HG03469 (cell line): ENCODE measurements around the gene SPAG17.

Experiments used
- ATAC-seq: cut with Tn5 transposase; IDR thresholded peaks from one replicate; pipeline ENCODE4 v1.9.1; 2021; ENCODE audit warnings: mild to moderate bottlenecking, moderate library complexity, moderate number of reproducible peaks; ENCODE audit not compliant: unreplicated experiment

Gene SPAG17

DNA sequence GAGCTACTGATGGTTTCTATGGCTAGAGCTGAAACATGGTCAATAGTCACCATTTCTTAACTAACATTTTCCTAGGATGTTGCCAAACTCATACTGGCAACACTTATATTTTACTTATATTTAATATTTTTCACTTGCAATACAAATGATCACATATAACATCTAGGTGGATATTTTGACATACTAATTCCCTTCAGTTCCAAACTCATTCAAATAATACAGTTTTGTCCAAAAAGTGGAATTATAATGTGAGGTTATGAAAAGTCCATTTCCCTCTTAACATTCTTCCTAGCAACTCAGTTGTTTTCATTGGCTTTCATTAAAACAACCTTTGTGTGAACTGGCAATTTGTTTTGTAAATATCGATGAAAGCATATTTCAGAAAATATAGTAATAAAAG lies 16.0 kb downstream of the SPAG17 start:
- no peak for ATAC-seq

DNA sequence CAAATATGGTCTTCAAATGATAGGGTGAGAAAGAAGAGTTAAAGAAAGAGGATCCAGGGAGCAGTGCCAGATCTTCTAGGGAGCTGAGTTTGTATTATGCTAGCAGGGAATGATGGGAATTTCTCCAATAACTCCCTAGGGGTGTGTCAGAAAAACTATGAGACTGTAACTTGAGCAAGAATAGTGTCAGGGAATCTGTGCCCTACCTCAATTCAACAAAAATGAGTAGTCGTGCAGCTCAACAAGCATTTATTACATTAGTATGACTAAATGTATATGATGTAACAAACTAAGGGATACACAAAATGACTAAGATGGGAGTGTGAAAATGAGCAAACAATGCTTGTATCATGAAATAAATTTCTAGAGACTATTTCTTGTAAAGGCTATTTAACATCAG lies 24.2 kb downstream of the SPAG17 start:
- no peak for ATAC-seq

DNA sequence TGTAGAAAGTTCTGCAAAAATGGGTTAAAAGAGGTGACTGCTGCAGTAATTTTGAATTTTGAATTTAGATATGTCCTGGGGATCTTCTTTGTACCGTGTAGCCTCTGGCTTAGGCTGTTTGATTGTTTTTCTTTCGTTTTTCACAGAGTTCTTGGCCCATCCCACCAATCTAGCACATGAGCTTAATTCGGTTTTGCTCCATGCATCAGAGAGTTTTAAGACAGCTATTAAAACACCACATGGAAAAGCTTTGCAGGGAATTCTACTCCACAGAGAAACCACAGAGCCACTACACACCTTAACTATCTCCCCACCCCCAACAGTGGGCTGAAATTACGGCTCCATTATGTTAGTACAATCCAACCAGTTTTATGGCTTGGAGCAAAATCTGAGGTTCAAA lies 25.5 kb downstream of the SPAG17 start:
- ATAC-seq, result no peak

DNA sequence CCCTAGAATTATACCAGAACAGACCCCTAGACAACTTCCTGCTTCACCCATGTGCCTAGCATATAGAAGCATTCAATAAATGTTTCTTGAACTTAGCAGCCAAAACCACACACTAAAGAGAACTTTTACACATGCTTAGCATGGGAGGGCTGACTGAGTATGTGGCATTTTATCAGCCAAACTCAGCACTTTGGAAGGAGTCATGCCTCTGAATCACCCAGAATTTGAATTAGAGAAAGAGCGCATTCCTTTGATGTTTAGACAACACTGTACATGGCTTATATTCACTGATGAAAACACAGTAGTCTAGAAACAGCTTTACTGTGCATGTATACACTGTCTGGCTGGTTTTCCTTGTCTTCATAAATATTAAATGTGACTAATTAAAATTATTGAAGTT lies 26.1 kb downstream of the SPAG17 start:
- no peak for ATAC-seq

DNA sequence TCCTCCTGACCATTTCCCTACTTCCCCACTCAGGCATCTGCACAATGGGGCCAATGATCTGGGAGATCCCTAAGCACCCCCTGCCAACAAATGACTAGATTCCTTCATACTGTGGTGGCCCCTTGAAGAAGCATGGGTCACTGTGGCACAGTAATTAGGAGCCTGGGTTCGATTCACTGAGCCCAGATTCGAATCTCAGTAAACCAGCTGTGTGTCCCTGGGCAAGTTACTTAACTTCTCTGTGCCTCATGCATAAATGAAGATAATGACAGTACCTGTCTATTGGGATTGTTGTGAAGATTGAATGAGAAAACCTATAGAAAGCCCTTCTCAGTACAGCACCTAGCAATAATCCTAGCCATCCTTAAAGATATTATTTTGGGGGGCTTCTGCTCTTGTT lies 27.5 kb downstream of the SPAG17 start:
- no peak for ATAC-seq

DNA sequence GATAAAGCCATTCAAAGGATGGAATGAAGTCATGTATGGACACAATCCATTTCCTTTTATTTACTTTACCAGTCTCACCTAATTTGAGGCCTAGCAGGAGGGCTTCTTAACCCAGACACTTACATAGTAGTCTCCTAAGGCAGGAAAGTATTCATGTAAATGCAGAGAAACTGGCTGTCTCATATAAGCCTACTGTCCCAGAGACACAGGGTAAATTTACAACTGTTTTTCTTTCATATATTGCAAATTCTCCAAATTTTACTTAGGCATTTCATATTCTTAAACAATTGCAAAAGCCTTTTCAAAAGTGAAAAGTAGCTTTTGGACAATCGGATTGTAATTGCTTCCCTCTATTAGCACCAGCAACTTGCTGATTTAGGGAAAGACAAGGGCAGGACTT lies 29.9 kb downstream of the SPAG17 start:
- ATAC-seq, result no peak

DNA sequence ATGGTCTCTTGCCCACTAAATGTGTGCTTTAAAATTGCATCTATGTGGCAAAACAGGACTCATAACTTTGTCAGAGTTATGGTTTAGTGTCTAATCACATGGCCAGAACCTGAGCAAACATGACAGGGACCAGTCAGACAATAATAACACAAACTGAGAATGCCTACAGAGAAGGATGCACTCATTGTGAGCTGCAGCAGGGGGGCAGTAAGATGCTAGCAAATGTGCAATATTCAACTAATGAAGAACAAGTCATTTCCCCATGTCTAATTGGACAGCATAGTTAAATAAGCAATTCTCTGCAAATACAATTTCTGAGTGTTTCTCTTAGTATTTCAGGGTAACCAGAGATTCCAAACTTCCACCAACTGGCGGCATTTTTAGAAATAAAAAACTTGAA lies 30.8 kb downstream of the SPAG17 start:
- ATAC-seq, result no peak

DNA sequence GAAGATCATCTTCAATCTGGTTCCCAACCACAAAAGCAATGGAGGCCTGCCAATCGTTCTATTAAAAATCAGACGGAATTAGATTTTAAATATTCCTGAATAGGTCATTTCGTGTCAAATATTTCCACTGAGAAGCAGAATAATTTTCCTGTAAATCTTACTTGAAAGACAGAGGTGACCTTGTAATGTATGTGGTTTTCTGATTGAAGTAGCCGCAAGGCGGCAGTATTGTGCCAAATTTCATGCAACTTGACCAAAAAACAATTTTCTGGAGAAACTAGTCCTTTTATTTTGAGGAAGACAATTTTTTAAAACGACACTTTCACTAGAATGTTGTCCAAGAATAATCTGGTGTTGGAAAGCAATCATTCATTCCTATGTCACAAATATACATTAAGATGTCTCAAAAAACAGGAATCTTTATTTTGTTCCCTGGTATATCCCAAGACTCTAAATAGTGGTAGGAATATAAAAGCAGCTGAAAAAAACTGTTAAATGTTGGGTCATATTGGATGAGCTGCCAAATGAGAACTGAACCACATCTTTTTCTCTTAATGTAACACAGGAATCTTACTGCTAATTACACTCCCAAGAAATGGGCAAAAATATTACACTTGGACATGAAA lies 33.6 kb downstream of the SPAG17 start:
- ATAC-seq, result no peak

DNA sequence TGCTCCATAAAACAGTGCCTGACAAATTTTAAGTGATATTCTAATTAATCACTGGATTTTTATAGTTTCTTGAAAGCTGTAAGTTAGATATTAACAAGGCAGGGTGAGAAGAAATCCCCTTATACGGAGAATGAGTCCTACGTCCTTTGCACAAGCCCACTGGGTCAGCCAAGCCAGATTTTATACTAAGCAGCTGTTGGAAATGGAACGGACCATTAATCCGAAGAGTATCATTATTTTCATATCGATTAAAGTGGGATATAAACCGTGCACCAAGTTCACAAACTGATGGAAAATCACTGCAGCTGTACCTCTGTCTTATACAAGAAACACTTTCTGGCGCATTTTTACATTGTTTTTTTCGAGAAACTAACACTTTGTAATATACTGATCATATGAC lies 35.2 kb downstream of the SPAG17 start:
- ATAC-seq, result no peak

DNA sequence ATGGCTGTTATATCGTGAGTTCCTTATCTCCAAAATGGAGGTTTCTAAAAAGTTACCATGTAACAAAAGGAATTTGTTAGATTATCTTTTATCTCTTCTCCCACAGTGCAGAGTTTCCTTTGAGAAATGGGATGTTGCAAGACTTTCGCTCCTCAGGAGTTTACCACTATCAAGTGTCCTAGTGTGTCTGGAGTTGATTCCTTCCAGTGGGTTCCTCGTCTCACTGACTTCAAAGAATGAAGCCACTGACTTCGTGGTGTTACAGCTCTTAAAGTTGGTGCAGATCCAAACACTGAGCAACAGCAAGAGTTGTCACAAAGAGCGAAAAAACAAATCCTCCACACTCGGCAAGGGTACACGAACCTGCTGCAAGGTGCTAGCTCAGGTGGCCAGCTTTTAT lies 37.0 kb downstream of the SPAG17 start:
- no peak for ATAC-seq

DNA sequence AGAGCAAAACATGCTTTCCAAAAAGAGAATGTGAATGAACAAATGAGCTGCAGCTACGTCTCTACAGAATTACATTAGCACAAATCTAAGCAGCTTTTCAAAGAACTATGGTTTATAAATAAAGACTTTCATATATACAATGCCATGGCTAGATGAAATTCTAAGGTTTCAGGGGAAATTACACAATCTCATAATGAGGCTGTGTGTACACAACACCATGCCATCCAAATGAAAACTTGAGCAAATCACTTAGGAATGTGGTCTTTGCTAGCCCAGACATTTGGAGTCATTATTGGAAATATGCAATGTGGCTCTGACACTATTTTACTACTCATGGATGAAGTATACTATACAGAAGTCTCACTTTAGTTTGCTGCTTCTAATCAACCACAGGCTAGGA lies 37.5 kb downstream of the SPAG17 start:
- ATAC-seq, result no peak

DNA sequence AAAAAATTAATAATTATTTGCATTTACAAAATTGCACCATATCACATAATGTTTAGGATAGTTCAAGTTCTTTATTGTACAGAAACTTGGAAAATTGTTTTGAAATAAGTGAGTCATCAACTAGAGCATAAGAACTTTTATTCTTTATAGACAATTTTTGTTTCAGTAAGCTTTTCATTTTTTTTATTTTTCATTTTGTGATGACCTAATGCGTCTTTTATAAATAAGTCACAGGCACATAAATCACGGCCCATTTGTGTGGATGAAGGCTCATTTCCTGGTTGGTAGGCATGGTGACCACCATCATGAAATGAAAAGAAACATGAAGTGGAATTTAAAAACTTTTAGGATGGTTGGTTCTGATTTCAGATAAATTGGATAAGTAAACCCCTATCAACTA lies 39.3 kb downstream of the SPAG17 start:
- no peak for ATAC-seq

DNA sequence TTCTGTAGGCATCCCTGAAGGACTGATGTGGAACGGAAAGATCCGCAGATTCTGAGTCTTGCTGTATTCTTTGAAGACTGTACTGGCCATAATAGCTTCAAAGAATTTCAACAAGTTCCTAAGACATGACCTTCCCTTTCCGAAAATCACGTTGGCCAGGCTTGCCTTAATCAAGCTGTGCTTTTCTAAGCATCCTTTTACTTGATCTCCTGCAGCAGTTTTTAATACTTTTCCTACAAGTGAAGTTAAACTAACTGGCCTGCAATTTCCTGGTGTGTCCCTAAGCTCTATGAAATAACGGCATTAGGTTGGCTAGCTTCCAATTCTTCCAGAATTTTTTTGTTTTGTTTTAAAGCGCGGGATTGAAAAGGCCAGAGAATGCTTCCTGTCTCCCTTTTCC lies 40.3 kb downstream of the SPAG17 start:
- ATAC-seq, result no peak

DNA sequence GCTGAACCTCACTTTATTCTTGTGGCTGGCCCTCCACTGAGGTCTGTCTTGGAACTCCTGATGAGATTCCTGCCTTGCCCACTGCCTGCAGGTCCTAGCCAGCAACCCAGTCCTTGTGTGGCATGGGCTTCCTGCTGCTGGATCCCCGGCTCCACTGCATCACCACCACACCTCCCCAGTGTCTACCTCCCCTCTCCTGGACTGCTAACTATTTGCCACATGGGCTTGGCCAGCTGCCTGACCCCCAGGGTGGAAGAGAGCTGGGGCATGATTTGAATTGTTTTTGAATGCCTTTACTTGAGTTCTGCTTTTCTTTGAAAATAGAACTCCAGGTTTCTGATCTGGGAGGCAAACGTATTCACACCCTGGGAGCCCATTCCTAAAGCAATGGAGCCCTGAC lies 41.2 kb downstream of the SPAG17 start:
- ATAC-seq, result no peak

DNA sequence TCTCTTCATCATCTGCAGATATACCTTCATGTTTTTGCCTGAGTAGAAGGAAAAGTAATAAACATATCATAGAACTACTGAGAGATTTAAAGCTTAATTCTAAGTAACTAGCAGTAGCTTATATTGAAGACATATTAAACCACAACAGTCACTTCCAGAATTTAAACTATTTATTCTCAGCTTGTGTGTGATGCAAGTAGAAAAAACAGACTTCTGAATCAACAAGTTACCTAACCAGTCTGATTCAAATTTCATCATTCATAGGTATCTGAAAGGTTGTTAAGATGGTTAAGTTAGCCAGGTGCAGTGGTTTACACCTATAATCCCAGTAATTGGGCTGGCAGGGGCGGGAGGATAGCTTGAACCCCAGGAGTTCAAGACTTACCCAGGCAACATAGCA lies 41.9 kb downstream of the SPAG17 start:
- ATAC-seq, result no peak

DNA sequence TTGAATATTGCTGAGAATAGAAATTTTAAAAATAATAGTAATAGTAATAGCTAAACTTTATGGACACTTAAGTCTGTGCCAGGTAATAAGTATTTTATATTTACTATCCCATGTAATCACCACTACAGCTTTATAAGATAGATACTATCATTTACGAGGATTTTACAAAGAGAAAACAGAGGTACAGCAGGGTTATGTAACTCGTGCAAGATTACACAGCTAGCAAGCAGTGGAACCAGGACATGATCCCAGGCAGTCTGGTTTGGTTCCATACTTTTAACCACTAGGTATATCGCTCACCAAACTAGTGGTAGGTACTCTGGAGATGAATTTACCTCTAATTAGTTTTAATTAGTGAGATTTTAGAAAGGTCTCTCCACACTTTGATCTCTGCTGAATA lies 42.5 kb downstream of the SPAG17 start:
- ATAC-seq, result no peak

DNA sequence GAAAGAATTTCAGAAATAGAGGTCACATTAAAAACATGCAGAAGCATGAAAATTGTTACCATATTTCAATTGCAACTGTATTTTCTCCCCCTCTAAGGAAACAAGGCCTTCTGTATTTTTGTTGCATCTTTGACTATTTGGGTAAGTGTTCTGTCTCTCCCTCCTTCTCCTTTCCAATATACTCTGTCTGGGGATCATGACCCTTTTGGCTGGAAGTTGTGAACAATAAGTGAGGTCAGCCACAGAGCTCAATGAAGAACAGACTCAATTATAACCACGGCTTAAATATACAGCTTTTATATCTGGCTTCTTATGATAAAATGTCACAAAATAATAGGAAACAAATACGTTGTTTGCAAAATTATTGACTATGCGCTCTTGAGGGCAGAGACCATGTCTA lies 47.1 kb downstream of the SPAG17 start:
- no peak for ATAC-seq

DNA sequence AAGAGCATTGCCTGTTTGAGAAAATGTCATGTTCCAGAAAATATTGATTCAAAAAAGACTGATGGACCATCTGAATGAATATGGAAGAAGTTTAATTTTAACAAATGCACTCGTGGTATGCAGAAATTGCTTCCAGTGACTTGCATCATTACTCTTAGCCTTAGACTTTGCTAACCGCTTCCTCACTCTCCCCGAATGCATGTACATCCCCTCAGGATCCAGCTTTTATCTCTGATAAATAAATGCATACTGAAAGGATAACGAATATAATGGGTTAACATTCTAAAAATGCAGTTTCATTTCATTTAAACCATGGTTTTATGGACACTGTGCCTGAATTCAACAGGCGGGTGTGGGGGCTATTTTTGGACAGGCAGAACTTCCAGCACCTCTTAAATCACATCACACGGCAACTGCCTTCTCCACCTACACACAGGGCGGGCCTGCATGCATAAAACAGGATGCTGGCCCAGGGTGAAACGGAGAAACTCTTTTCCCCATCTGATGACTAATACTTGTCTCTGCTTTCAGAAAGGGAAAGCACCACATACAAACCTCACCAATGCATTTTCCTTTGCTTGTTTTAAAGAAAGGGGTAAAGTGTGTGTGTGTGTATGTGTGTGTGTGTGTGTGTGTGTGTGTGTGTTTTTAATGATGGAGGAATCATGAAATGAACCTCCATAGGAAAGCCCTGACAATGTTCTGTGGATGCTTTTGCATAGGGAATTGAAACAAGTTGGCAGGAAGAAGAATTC lies 48.7 kb downstream of the SPAG17 start:
- ATAC-seq, result peak; percentile 100

DNA sequence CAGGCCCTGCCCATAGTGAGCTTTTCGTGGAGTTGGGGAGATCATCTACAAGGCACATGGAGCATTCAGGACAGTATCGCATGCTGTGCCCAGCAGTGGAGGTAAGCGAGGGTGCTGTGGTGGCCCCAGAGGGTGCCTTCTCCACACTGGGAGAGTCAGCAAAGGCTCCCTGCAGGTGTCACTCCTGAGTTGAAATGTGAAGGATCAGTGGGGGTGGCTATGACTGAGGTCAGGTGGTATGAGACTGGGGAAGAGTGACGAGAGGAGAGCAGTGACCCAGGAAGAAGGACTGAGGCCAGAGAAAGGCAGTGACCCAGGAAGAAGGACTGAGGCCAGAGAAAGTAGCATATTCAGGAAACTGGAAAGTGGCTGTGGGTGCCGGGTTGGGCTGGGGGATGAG lies 53.0 kb downstream of the SPAG17 start:
- no peak for ATAC-seq

DNA sequence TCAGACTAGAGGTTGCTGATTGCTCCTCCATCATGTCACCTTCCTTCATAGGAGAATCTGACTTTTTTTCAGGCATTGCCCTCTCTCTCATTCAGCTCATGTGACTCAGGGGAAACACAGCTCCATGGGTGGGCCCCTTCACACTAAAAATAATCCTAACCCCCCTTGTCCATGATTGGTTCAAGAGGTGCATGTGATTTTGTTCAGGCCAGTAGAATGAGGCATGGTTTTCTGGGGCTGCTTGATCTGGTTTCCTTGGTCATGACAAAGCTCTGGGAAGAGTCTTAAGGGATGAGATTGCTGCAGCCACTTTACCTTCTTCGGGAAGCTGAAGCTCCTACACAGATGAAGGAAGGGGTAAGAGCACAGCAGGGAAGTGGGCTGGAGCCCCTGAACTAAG lies 56.3 kb downstream of the SPAG17 start:
- ATAC-seq, result no peak

DNA sequence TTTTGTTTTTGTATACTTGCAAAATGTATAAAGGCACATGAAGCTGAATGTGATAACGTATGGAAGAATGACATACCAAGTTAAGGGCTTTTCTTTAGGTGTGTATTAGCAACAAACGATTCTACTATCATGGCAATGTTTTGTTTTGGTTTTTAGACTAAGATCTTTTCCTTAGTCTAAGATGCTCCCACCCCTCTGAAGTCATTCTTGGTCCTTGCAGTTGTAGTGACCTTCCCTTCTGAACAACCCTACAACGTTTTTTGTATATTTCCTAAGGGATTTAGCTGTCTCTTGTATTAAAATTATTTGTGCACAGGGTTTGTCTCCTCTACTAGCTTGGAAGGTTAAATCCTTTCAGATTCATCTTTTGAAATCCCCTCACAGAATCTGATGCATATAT lies 61.0 kb downstream of the SPAG17 start:
- ATAC-seq, result no peak

DNA sequence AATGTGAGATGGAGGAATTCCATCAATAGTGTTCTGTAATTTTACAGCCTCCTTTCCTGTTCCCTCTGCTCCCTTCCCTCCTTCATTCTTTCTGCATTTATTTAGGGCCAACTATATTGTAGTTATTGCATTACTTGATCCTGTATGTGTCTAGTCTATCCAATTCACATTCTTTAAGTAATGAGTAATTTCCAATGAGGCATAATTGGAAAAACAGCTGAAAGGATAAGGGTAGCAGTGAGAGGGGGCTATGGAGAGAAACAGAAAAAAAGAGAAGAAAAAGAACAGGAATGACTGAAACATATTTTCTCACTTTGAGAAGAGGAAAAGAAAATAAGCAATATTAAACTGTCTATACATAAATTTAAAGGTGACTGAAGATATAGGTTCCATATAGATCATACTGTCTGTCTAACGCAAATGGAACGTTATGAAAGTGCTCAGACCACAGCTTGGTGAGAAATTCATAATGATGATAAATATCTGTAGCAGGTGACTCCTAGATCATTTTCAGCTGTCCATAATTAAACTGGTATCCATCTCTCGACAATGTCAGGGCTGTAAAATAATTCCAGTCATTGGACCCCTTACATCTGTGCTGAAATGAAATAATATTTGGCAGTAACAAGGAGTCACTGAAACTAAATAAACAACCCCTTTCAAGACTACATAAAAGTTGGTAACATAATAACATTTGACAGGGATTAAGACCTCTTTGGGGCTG lies 61.8 kb downstream of the SPAG17 start:
- no peak for ATAC-seq
